SK-N-SH (cell line): ENCODE data around the gene HIRA. TPM values are rescaled to one million over a fixed set of nuclear protein-coding genes. Genes with fewer than 3 reads are reported as not detected.

ENCODE experiments used
- CTCF ChIA-PET: fragments of 300-600, 350-600 bp; formaldehyde crosslinking; extraction: SDS; loops from one replicate; lab custom pipeline; 2021; lab: Yijun Ruan, JAX
- POLR2A ChIA-PET: fragments of 350-600 bp; sonication (Branson Sonifier 250); formaldehyde crosslinking; extraction: SDS; loops from one replicate; lab custom pipeline; 2020; ENCODE audit warnings: antibody characterized with exemption, inconsistent platforms; lab: Yijun Ruan, JAX
- DNase-seq: peaks from one replicate; pipeline ENCODE4 v3.0.0; 2012
- H2AFZ ChIP-seq: fragments of 200-600 bp; sonication (generic); 2 replicates; pipeline ENCODE4 v1.8.1; 2016; ENCODE audit warnings: antibody characterized with exemption, mild to moderate bottlenecking, low read depth
- H3F3A ChIP-seq: fragments of 200-600 bp; sonication (generic); replicated peaks from 2 replicates; pipeline ENCODE3; 2016; ENCODE audit warnings: antibody characterized with exemption, mild to moderate bottlenecking; ENCODE audit not compliant: insufficient read depth
- H3K27ac ChIP-seq, 2 experiments: fragments of 200-500 bp in 1 of 2; fragments of 200-600 bp in 1 of 2; sonication (Bioruptor generic) in 1 of 2; sonication (generic), shearing (Covaris generic) in 1 of 2; 2 replicates each; pipeline versions ENCODE4 v1.5.1 to v1.6.1; 2014 to 2016; ENCODE audit warnings: low read depth in 2 of 2, inconsistent platforms in 1 of 2, low read length in 1 of 2, mild to moderate bottlenecking in 1 of 2, mixed read lengths in 1 of 2
- H3K27me3 ChIP-seq: fragments of 200-600 bp; sonication (generic), shearing (Covaris generic); 2 replicates; pipeline ENCODE4 v1.6.1; 2016; ENCODE audit warnings: mixed run types; ENCODE audit not compliant: insufficient read depth
- H3K36me3 ChIP-seq, 2 experiments: fragments of 200-500 bp in 1 of 2; fragments of 200-600 bp in 1 of 2; sonication (Bioruptor generic) in 1 of 2; sonication (generic) in 1 of 2; replicated peaks in 1 of 2; 2 replicates each; pipeline versions ENCODE3 to v1.5.1; 2014 to 2016; ENCODE audit warnings: low read length in 1 of 2, mild to moderate bottlenecking in 1 of 2; ENCODE audit not compliant: insufficient read depth in 2 of 2, control insufficient read depth in 1 of 2
- H3K4me1 ChIP-seq, 2 experiments: fragments of 200-500 bp in 1 of 2; fragments of 200-600 bp in 1 of 2; sonication (Bioruptor generic) in 1 of 2; sonication (generic), shearing (Covaris generic) in 1 of 2; 2 replicates each; pipeline versions ENCODE4 v1.5.1 to v1.6.1; 2014 to 2016; ENCODE audit warnings: low read depth in 1 of 2, low read length in 1 of 2, mixed run types in 1 of 2; ENCODE audit not compliant: insufficient read depth in 2 of 2, control insufficient read depth in 1 of 2
- H3K4me2 ChIP-seq: fragments of 200-600 bp; sonication (generic), shearing (Covaris generic); 2 replicates; pipeline ENCODE4 v1.6.1; 2017; ENCODE audit warnings: mixed run types
- H3K4me3 ChIP-seq, 2 experiments: fragments of 200-500 bp in 1 of 2; fragments of 200-600 bp in 1 of 2; sonication (Bioruptor generic) in 1 of 2; sonication (generic), shearing (Covaris generic) in 1 of 2; 2 replicates each; pipeline versions ENCODE4 v1.5.1 to v1.8.1; 2014 to 2016; ENCODE audit warnings: low read depth in 2 of 2, inconsistent platforms in 1 of 2, low read length in 1 of 2, mild to moderate bottlenecking in 1 of 2, mixed read lengths in 1 of 2, moderate library complexity in 1 of 2
- H3K79me2 ChIP-seq: fragments of 200-600 bp; sonication (generic); 2 replicates; pipeline ENCODE4 v1.8.1; 2017; ENCODE audit warnings: mild to moderate bottlenecking; ENCODE audit not compliant: insufficient read depth
- H3K9ac ChIP-seq: fragments of 200-600 bp; sonication (generic); 2 replicates; pipeline ENCODE4 v1.6.1; 2017; ENCODE audit warnings: mixed run types
- H3K9me2 ChIP-seq: fragments of 200-600 bp; sonication (generic); 2 replicates; pipeline ENCODE4 v1.6.1; 2017; ENCODE audit warnings: mixed run types
- H3K9me3 ChIP-seq: fragments of 200-600 bp; sonication (generic); 2 replicates; pipeline ENCODE4 v1.6.1; 2017; ENCODE audit warnings: mixed run types, mild to moderate bottlenecking, moderate library complexity
- H4K20me1 ChIP-seq: fragments of 200-600 bp; sonication (generic); 2 replicates; pipeline ENCODE4 v1.6.1; 2017; ENCODE audit warnings: mild to moderate bottlenecking, mixed run types; ENCODE audit not compliant: insufficient read depth
- CHD2 ChIP-seq: fragments of 150-350 bp; IDR thresholded peaks from 2 replicates; pipeline ENCODE4 v1.6.1; 2018; ENCODE audit warnings: low read length; ENCODE audit not compliant: partially characterized antibody
- ELF1 ChIP-seq: IDR thresholded peaks from 2 replicates; pipeline ENCODE4 v1.4.0; 2012
- EP300 ChIP-seq, 2 experiments: IDR thresholded peaks; 2 replicates each; pipeline versions ENCODE4 v1.4.0 to v1.6.1; 2012; ENCODE audit warnings: borderline replicate concordance in 1 of 2, low read depth in 1 of 2, low read length in 1 of 2
- FOXJ3 ChIP-seq: sonication (generic); formaldehyde crosslinking; IDR thresholded peaks from 2 replicates; pipeline ENCODE4 v1.5.1; 2020; ENCODE audit warnings: mild to moderate bottlenecking, missing genetic modification reagents
- FOXM1 ChIP-seq: IDR thresholded peaks from 2 replicates; pipeline ENCODE4 v1.4.0; 2012; ENCODE audit warnings: low read depth, mild to moderate bottlenecking
- GABPA ChIP-seq: IDR thresholded peaks from 2 replicates; pipeline ENCODE4 v1.4.0; 2012; ENCODE audit warnings: low read depth, mild to moderate bottlenecking
- GATA2 ChIP-seq: sonication (generic); formaldehyde crosslinking; IDR thresholded peaks from 2 replicates; pipeline ENCODE4 v1.5.0; 2020; ENCODE audit warnings: mild to moderate bottlenecking, missing genetic modification reagents
- JUND ChIP-seq: IDR thresholded peaks from 2 replicates; pipeline ENCODE4 v1.4.0; 2012
- MEF2A ChIP-seq: IDR thresholded peaks from 2 replicates; pipeline ENCODE4 v1.4.0; 2012; ENCODE audit warnings: low read depth, borderline replicate concordance
- NFIC ChIP-seq: IDR thresholded peaks from 2 replicates; pipeline ENCODE4 v1.4.0; 2012; ENCODE audit warnings: borderline replicate concordance
- POLR2AphosphoS5 ChIP-seq: IDR thresholded peaks from 2 replicates; pipeline ENCODE4 v1.6.1; 2012; ENCODE audit warnings: low read depth, low read length
- RXRA ChIP-seq: IDR thresholded peaks from 2 replicates; pipeline ENCODE4 v1.4.0; 2012; ENCODE audit warnings: low read depth, mild to moderate bottlenecking, borderline replicate concordance
- SIN3A ChIP-seq: IDR thresholded peaks from 2 replicates; pipeline ENCODE4 v1.6.1; 2012; ENCODE audit warnings: low read depth, mild to moderate bottlenecking, low read length, moderate library complexity, borderline replicate concordance
- SMC3 ChIP-seq: IDR thresholded peaks from 2 replicates; pipeline ENCODE4 v1.6.1; 2012; ENCODE audit warnings: low read depth, low read length, improper control_type of control experiment
- TCF12 ChIP-seq: IDR thresholded peaks from 2 replicates; pipeline ENCODE4 v1.4.0; 2012
- WGBS: methylation state at CpG from one replicate; pipeline ENCODE4 v1.1.6; 2017; ENCODE audit warnings: low lambda C conversion rate; 5-methylcytosine and 5-hydroxymethylcytosine counted together
- polyA plus RNA-seq, 3 experiments: library from polyadenylated mRNA; depleted of rRNA; stranded (reverse); fragments of >200 nt; gene quantifications; 2 replicates each; pipeline ENCODE4 v1.2.3, GENCODE V29; 2012
- TF ChIP-seq, protein P1 (sequence below): fragments of 200-600 bp; sonication (generic); IDR thresholded peaks from 2 replicates; pipeline ENCODE4 v1.6.1; 2017; ENCODE audit warnings: antibody characterized with exemption, mild to moderate bottlenecking, moderate library complexity
- TF ChIP-seq, protein P2 (sequence below): fragments of 150-350 bp; IDR thresholded peaks from 2 replicates; pipeline ENCODE4 v1.6.1; 2017; ENCODE audit warnings: antibody characterized with exemption, low read length, low read depth, borderline replicate concordance
- TF ChIP-seq, protein P3 (sequence below): IDR thresholded peaks from 2 replicates; pipeline ENCODE4 v1.4.0; 2012; ENCODE audit warnings: low read depth
- TF ChIP-seq, protein P4 (sequence below): IDR thresholded peaks from 2 replicates; pipeline ENCODE4 v1.4.0; 2012; ENCODE audit warnings: low read depth, borderline replicate concordance

Gene HIRA
- polyA plus RNA-seq, 1 of the 3 experiments (the other 2 are of a cell fraction): 21.0 TPM

DNA sequence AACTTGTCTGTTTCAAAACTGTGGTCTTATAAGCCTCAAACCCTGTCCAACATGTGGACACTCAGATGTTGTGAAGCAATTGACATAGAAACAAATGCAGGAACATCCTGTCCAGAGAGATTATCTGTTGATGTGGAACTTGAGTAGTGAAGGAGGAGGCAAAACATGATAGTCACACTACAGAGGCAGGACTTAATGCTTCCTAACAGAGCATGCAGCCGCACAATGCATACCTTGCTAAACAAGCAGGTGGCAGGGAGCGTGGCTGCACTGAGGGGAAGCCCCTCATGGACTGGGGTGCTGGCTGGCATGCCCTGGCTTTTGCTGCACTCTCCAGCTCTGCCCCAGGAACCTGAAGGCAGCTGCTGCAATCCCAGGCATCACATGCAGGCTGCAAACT lies 10.6 kb upstream of the HIRA start:
- peaks cover 8% of the 10 kb centered on the region for H3F3A ChIP-seq
- no peaks in the 10 kb centered on the region for H3K27me3 ChIP-seq
- ChIA-PET POLR2A (no interaction called here), CTCF (no interaction called here)
- H2AFZ ChIP-seq: no peak overlapping the region
- H3K79me2 ChIP-seq: peaks cover 63% of the 10 kb centered on the region
- H3K4me1 ChIP-seq: peaks cover 0 to 7% of the 10 kb centered on the region in 2 experiments; a peak in 1 of 4 replicates
- H3K9me2 ChIP-seq: no peaks in the 10 kb centered on the region
- no peak overlapping the region for H3K27ac ChIP-seq
- TF ChIP-seq FOXJ3 (no peak), POLR2AphosphoS5 (no peak)
- TF ChIP-seq, protein P1, sequence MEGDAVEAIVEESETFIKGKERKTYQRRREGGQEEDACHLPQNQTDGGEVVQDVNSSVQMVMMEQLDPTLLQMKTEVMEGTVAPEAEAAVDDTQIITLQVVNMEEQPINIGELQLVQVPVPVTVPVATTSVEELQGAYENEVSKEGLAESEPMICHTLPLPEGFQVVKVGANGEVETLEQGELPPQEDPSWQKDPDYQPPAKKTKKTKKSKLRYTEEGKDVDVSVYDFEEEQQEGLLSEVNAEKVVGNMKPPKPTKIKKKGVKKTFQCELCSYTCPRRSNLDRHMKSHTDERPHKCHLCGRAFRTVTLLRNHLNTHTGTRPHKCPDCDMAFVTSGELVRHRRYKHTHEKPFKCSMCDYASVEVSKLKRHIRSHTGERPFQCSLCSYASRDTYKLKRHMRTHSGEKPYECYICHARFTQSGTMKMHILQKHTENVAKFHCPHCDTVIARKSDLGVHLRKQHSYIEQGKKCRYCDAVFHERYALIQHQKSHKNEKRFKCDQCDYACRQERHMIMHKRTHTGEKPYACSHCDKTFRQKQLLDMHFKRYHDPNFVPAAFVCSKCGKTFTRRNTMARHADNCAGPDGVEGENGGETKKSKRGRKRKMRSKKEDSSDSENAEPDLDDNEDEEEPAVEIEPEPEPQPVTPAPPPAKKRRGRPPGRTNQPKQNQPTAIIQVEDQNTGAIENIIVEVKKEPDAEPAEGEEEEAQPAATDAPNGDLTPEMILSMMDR: no peak
- H3K9me3 ChIP-seq: no peaks in the 10 kb centered on the region
- H4K20me1 ChIP-seq: 0 out of 2 replicates have a peak, but pooled peaks cover 11% of the 10 kb centered on the region
- no peak overlapping the region for H3K4me3 ChIP-seq
- no peak overlapping the region for H3K4me2 ChIP-seq
- DNase-seq: no peak
- no peak overlapping the region for H3K9ac ChIP-seq
- H3K36me3 ChIP-seq: peaks cover 0 to 24% of the 10 kb centered on the region in 2 experiments
- WGBS: no CpG with 5 or more reads among the region's 2 CpGs

DNA sequence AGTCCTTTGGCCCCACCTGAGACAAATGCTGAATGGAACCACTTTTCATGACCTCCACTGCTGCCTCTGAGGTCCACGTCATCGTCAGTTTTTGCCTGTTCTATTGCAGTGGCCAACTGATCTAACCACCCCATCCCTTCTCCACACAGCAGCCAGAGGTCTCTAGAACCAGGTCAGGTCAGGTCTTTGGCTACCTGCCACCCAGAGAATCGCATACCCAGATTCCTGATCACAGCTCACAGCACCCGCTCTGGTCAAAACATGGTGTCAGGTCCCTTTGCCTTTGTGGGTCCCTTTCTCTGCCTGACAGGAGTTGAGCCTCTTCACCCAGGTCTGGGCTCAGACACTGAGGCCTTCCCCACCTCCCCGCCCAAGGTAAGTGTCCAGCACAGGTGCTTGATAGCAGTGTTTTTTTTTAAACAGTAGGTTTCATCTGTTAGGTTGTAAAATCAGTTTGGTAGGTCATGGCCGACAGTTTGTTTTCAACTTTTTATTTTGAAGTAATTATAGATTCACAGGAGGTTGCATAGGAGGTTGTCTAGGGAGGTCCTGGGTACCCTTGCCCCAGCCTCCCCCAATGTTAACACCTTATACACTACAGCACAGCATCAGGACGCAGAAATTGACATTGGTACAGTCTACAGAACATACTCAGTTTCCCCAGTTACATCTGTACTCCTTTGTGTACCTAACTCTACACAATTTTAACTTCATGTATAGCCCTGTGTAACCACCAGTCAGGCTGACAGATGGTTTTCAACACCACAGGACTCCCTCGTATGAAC lies 9.1 kb upstream of the HIRA start:
- CTCF ChIA-PET: no interaction called here

DNA sequence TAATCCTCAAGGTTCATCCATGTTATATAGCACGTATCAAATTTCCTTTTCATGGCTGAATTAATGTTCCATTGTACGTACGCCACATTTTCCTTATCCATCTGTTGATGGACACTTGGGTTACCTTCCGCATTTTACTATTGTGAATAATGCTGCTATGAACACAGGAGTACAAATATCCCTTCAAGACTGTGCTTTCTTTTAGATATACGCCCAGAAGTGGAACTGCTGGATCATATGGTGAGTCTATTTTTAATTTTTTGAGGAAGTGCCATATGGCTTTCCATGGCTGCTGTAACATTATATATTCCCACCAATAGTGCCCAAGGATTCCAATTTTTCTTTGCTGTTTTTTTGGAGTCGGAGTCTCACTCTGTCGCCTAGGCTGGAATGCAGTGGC lies 6.8 kb upstream of the HIRA start:
- H3K9me3 ChIP-seq: no peaks in the 10 kb centered on the region
- peaks cover 14% of the 10 kb centered on the region for H3F3A ChIP-seq
- H4K20me1 ChIP-seq: 0 out of 2 replicates have a peak, but pooled peaks cover 5% of the 10 kb centered on the region
- DNase-seq: no peak
- CTCF ChIA-PET: no interaction called here
- peaks cover 10 to 18% of the 10 kb centered on the region in 2 experiments for H3K36me3 ChIP-seq
- peaks cover 36% of the 10 kb centered on the region for H3K79me2 ChIP-seq
- POLR2A ChIA-PET: no interaction called here
- no peaks in the 10 kb centered on the region for H3K27me3 ChIP-seq
- WGBS: 86% methylated on average over 7 of the region's 7 CpGs
- H3K4me3 ChIP-seq: no peak overlapping the region
- peaks cover 0 to 1% of the 10 kb centered on the region in 2 experiments; a peak in 2 of 4 replicates for H3K4me1 ChIP-seq
- no peak overlapping the region for H3K27ac ChIP-seq
- no peak overlapping the region for H3K4me2 ChIP-seq
- H2AFZ ChIP-seq: no peak overlapping the region
- H3K9me2 ChIP-seq: no peaks in the 10 kb centered on the region
- H3K9ac ChIP-seq: no peak overlapping the region
- TF ChIP-seq SMC3 (no peak), SIN3A (no peak), CHD2 (no peak), TCF12 (no peak), GATA2 (CRISPR knock-in tag) (no peak), NFIC (no peak), JUND (no peak), GABPA (no peak), FOXM1 (no peak), RXRA (no peak), EP300 (IDR thresholded peaks at IDR 0.05; ENCODE audit: borderline replicate concordance in 1 of 2, low read depth in 1 of 2, low read length in 1 of 2) (no peak)
- TF ChIP-seq, protein P2, sequence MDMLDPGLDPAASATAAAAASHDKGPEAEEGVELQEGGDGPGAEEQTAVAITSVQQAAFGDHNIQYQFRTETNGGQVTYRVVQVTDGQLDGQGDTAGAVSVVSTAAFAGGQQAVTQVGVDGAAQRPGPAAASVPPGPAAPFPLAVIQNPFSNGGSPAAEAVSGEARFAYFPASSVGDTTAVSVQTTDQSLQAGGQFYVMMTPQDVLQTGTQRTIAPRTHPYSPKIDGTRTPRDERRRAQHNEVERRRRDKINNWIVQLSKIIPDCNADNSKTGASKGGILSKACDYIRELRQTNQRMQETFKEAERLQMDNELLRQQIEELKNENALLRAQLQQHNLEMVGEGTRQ: no peak
- TF ChIP-seq, protein P3, sequence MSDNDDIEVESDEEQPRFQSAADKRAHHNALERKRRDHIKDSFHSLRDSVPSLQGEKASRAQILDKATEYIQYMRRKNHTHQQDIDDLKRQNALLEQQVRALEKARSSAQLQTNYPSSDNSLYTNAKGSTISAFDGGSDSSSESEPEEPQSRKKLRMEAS: no peak
- TF ChIP-seq, protein P4, sequence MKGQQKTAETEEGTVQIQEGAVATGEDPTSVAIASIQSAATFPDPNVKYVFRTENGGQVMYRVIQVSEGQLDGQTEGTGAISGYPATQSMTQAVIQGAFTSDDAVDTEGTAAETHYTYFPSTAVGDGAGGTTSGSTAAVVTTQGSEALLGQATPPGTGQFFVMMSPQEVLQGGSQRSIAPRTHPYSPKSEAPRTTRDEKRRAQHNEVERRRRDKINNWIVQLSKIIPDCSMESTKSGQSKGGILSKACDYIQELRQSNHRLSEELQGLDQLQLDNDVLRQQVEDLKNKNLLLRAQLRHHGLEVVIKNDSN: no peak

More for the DNA sequence above, 9.1 kb upstream of the HIRA start:
- no peak overlapping the region for H3K9ac ChIP-seq
- H3K9me2 ChIP-seq: no peaks in the 10 kb centered on the region
- no peak overlapping the region for H3K4me2 ChIP-seq
- no peak for DNase-seq
- H3F3A ChIP-seq: peaks cover 14% of the 10 kb centered on the region
- WGBS: 92% methylated on average over 7 of the region's 8 CpGs
- H4K20me1 ChIP-seq: 0 out of 2 replicates have a peak, but pooled peaks cover 11% of the 10 kb centered on the region
- POLR2A ChIA-PET: no interaction called here
- TF ChIP-seq FOXJ3: no peak
- no peak for TF ChIP-seq GATA2 (CRISPR knock-in tag)
- TF ChIP-seq ELF1: no peak
- TF ChIP-seq, protein P3: no peak
- TF ChIP-seq MEF2A: no peak
- H2AFZ ChIP-seq: no peak overlapping the region
- H3K4me3 ChIP-seq: no peak overlapping the region
- H3K4me1 ChIP-seq: no peaks in the 10 kb centered on the region
- H3K27me3 ChIP-seq: no peaks in the 10 kb centered on the region
- H3K36me3 ChIP-seq: peaks cover 0 to 26% of the 10 kb centered on the region in 2 experiments
- peaks cover 47% of the 10 kb centered on the region for H3K79me2 ChIP-seq
- no peaks in the 10 kb centered on the region for H3K9me3 ChIP-seq
- no peak overlapping the region for H3K27ac ChIP-seq
